LHCN-M2 (cell line): ENCODE data around the gene SLC2A11. TPM values are rescaled to one million over a fixed set of nuclear protein-coding genes. Genes with fewer than 3 reads are reported as not detected.
"Not testable (repeated sequence)": the region's sequence is repeated elsewhere in the genome, so short reads cannot be mapped to it uniquely, and the experiment has no call there.

Experiments used
- DNase-seq: peaks from one replicate; pipeline ENCODE4 v3.0.0-alpha.2; 2012; ENCODE audit warnings: low read depth
- total RNA-seq: library from RNA; depleted of rRNA; stranded (reverse); fragments of >200 nt; gene quantifications from 2 replicates; pipeline ENCODE4 v1.2.3, GENCODE V29; 2014

The SLC2A11 gene
- total RNA-seq, 1 experiment from 2014 or later, result 6.5 TPM

DNA sequence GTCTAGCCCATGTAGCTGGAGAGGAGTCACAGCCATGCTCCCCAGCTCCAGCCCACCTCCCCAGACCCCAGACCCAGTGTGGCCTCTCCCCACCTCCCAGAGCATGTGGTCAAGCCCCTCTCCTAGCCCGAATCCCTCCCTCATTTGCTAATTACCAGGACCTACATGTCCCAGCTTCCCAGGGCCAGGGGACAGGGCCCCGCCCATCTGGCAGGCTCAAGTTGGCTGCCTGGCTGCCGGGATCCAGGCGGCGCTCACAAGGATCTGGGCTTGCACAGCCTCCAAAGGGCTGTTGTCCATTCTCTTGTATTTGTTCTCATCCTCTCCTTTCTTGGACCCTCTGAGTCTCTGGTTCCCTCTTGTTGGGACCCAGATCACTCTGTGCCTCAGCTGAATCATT lies 31.9 kb downstream of the SLC2A11 start:
- no peak for DNase-seq

- DNase-seq, result no peak
Observed at GRCh38 chr22:23891726-23892125, 34.1 kb downstream of the SLC2A11 start.

GRCh38 chr22:23892130-23892529 lies 34.5 kb downstream of the SLC2A11 start:
- DNase-seq, result no peak

- DNase-seq, result no peak
Observed at GRCh38 chr22:23892706-23893105, 35.0 kb downstream of the SLC2A11 start.

DNA sequence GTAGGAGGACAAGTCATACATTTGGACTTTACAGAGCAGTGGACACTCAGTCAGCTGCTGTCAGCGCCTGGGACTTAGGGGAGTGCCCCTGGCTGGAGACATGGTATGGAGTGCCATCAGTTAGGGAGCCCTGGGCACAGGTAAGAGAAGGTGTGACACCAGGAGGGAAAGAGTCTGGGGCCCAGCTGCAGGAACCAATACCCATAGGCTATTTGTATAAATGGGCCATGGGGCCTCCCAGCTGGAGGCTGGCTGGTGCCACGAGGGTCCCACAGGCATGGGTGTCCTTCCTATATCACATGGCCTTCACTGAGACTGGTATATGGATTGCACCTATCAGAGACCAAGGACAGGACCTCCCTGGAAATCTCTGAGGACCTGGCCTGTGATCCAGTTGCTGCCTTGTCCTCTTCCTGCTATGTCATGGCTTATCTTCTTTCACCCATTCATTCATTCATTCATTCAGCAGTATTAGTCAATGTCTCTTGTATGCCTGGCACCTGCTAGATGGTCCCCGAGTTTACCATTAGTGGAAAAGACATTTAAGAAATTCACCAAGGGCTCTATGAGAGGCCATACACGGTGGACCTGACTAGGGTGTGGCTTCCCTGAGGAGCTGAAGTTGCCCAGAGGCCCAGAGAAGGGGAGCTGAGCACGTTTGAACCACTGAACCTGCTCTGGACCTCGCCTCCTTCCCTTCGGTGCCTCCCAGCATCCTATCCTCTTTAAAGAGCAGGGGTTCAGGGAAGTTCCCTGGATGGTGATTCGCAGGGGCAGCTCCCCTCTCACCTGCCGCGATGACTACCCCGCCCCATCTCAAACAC lies 35.7 kb downstream of the SLC2A11 start:
- DNase-seq, result no peak

- peak; percentile 92 for DNase-seq
Observed at GRCh38 chr22:23893945-23894709, 36.5 kb downstream of the SLC2A11 start, which contains the start of gene MIF. Gene MIF, plus strand, starts transcription at chr22:23894383. Its CDS starts 92 bp downstream, at chr22:23894475.

GRCh38 chr22:23894710-23895598 lies 37.3 kb downstream of the SLC2A11 start:
- DNase-seq, result peak; percentile 75

GRCh38 chr22:23895599-23896144 lies 38.0 kb downstream of the SLC2A11 start:
- DNase-seq, result no peak

- no peak for DNase-seq
Observed at GRCh38 chr22:23896166-23896522, 38.5 kb downstream of the SLC2A11 start.

DNA sequence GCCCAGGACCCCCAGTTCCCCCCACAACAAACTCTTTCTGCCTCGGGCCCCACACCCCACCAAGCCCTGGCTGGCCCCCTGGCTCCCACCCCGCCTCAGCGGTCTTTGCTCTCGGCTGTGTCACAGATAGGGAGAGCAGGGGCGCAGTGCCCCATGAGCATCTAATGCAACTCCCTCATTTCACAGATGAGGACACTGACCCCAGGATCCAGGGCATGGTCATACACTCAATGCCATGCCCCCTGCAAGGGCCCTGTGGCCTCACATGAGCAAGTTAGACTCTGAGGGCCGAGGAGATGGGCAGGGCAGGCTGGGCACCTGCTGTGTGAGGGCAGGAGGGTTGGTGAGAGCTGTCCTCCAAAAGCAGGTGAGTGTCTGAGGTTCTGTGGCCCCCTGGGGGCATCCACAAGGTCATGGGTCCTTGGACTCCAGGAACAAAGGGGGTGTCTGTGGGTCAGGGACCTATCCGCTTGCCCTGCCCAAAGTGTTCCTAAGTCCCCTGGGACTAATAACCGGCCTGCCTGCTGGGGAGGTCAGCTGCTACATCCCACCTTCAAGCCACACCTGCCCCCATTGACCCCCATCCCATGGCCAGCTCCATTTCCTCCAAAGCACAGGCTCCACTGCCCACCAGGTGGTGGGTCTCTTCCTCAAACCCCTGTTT lies 39.0 kb downstream of the SLC2A11 start:
- no peak for DNase-seq

- no peak for DNase-seq
Observed at GRCh38 chr22:23897320-23897719, 39.6 kb downstream of the SLC2A11 start.

GRCh38 chr22:23898006-23898974 lies 40.6 kb downstream of the SLC2A11 start:
- DNase-seq, result no peak

DNA sequence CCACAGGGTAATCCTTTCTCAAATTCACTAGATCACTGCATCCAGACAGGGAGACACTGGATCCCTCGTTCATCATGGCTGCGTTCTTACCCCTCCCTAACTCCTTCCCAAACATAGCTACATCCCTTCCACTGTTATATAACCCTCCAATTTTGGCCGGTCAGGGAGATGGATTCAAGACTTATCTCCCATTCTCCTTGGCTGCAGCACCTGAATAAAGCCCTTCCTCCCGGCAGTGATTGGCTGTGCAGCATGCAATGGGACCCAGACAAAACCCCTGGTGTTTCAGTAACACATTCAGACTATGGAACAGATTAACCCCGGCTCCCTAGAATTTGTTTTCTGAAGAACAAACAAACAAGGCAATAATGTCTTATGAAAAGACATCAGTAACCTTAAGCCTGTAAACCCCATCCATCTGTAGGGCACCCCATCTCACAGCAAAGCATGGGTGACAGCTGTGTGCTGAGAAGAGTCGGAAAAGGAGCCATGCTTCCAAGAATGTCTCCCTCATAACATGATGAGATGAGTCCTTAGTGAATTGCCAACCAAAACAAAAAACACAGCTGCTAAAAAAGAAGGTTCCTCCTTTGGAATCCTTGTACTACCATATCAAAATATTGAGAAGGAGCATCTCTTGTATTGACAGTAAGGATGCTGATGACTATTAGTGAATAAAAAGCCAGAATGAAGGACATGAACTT lies 41.5 kb downstream of the SLC2A11 start:
- peak; percentile 64 for DNase-seq

GRCh38 chr22:23900227-23900626 lies 42.6 kb downstream of the SLC2A11 start:
- not testable (repeated sequence) for DNase-seq

- no peak for DNase-seq
Observed at GRCh38 chr22:23901600-23901999, 43.9 kb downstream of the SLC2A11 start.

DNA sequence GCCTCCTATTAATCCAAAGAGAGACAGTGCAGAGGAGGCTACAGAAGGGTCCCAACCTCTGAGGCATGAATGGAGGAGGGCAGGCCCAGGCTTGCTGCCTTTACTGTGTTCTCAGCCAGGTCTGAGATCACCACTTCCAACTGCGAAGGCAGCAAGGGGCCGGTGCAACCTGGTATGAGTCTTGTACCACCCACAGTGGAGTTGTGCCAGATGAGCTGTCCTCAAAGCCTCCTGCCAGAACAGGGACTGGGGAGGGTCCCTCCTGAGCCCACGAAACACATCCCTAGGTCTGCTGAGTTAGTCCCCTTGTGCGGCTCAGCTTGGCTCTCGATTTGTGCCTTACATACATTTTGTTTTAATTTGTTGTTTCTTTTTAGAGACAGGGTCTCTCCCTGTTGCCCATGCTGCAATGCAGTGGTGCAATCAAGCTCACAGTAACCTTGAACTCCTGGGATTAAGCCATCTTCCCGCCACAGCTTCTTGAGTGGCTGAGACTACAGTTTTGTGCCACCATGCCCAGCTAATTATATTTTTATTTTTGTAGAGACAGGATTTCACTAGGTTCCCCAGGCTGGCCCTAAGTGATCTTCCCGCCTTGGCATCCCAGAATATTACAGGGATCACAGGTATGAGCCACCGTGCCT lies 45.8 kb downstream of the SLC2A11 start:
- DNase-seq, result no peak

DNA sequence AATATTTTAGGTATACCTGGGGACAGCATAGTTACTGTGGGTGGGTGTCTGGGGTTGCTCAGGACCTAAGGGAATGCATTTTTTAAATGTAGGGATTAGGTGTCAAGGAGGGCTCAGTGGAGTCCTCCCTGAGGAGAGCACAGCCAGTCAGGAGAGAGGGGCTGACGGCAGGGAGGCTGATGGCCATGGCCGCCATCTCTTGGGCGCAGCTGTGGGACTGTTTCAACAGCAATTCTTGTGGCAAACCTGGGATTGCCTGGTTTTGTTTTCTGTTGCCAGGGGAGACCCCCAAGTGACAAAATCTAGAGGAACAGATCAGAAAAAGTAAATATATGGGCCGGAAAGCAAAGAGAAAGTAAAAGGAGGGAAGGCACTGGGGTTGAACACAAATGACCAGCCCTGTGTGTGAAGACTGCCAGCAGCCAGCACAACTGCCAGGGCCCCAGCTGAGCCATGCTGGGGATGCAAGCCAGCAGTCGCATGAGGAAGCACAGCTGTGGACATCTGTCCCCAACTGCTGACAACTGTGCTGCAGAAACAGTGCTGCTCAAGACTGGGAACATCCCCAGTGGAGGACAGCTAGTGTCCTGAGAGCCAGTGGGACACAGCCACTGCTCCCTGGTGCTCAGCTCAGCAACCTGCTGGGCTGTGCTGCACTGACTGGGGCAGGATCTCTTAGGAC lies 47.0 kb downstream of the SLC2A11 start:
- DNase-seq, result no peak

GRCh38 chr22:23906641-23907040 lies 49.0 kb downstream of the SLC2A11 start:
- no peak for DNase-seq
